ENCODE data around the gene MTOR. TPM values are rescaled to one million over a fixed set of nuclear protein-coding genes. Genes with fewer than 3 reads are reported as not detected.

The MTOR gene
- total and polyA plus RNA-seq, 9 donors: 11.7 to 32.4 (median 21.3) TPM

DNA sequence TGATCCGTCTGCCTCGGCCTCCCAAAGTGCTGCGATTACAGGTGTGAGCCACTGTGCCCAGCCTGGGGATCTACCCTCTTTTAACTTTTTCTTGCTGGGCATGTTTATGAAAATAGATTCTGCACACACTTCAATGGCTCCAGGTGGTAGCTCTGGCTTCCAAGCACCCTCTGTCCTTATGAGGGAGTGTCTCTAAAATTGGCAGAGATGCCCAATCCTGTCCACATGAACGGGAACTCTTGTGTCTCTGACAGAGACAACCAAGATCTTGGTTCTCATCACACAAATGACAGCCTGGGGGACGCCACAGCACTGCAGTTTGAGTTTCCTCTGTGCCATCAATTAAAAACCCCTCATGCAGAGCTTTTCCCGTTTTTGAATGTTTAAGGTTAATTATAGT, 116.6 kb downstream of the MTOR start:
- no peak overlapping the region for H3K27ac ChIP-seq
- peaks cover 4% of the 10 kb centered on the region for H3K4me1 ChIP-seq (ENCODE audit: insufficient read depth)
- no peak for DNase-seq
- no peaks in the 10 kb centered on the region for H3K36me3 ChIP-seq
- WGBS, 3 donors: 92 to 98% (median 95%) methylated on average over 6 of the region's 6 CpGs
- intact Hi-C loops (cut with DNase I): no loop called here
- TF ChIP-seq POLR2A (IDR thresholded peaks at IDR 0.05) (no peak), EP300 (IDR thresholded peaks at IDR 0.05) (no peak)
- TF ChIP-seq, protein P1, sequence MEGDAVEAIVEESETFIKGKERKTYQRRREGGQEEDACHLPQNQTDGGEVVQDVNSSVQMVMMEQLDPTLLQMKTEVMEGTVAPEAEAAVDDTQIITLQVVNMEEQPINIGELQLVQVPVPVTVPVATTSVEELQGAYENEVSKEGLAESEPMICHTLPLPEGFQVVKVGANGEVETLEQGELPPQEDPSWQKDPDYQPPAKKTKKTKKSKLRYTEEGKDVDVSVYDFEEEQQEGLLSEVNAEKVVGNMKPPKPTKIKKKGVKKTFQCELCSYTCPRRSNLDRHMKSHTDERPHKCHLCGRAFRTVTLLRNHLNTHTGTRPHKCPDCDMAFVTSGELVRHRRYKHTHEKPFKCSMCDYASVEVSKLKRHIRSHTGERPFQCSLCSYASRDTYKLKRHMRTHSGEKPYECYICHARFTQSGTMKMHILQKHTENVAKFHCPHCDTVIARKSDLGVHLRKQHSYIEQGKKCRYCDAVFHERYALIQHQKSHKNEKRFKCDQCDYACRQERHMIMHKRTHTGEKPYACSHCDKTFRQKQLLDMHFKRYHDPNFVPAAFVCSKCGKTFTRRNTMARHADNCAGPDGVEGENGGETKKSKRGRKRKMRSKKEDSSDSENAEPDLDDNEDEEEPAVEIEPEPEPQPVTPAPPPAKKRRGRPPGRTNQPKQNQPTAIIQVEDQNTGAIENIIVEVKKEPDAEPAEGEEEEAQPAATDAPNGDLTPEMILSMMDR (IDR thresholded peaks at IDR 0.05): no peak
- H3K9me3 ChIP-seq: no peaks in the 10 kb centered on the region
- no peaks in the 10 kb centered on the region for H3K27me3 ChIP-seq
- no peak overlapping the region for H3K4me3 ChIP-seq

DNA sequence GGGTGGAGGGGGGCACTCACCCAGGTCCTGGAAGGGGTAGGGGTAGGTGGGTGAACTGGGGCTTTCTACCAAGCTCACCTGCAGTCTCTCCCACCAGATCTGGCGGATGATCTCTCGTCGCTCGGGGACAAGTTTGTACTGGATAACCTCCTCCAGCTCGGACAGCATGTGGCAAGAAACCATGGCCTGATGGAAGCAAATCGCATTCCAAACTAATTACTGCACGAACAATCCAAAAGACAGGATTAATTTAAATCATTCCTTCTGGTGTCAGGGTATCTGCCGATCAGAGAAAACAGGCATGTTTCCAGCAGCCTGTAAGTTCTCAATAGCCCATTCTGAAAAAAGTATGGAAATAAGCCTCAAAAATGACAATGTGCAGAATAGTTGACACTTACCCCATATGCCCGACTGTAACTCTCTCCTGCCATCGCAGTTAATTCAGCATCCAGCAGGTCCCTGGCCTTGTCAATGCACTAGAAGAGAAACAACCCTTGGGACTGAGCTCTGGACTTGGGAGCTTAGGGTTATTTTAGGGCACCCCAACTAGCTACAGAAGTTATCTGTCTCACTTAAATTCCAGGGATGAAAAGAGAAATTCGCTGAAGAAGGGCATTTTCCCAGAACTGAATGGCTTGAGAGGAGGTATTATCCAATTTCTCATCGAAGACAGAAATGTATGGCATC, 117.6 kb downstream of the MTOR start:
- 68 to 84% (median 81%) methylated on average over 12 of the region's 12 CpGs for WGBS, 3 donors
- Histone ChIP-seq H3K27ac (no peak overlapping the region), H3K36me3 (no peaks in the 10 kb centered on the region), H3K4me3 (no peak overlapping the region), H3K4me1 (ENCODE audit: insufficient read depth) (peaks cover 2% of the 10 kb centered on the region), H3K9me3 (no peaks in the 10 kb centered on the region), H3K27me3 (no peaks in the 10 kb centered on the region)
- no peak for TF ChIP-seq POLR2A (IDR thresholded peaks at IDR 0.05)
- TF ChIP-seq EP300 (IDR thresholded peaks at IDR 0.05): no peak
- TF ChIP-seq, protein P1 (IDR thresholded peaks at IDR 0.05): no peak
- intact Hi-C loops (cut with DNase I): no loop called here
- DNase-seq: no peak

DNA sequence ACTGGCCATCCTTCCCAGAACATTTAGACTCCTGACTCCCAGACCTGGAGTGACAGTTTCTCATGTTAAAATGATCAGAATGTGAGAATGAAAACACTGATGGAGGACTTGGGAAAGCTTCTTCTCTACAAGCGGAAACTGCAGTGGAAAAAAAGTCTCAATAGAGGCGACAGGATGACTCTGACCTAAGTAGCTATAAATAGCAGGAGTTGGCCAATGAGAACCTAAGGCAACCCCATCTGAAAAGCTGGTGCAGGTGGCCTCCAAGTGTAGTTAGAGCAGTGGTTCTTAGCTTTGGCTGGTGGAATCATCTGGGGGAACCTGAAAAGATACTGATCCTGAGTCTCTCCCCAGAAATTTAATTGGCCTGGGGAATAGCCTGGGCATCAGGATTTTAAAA, 118.4 kb downstream of the MTOR start:
- intact Hi-C loops (cut with DNase I): no loop called here
- H3K27me3 ChIP-seq: no peaks in the 10 kb centered on the region
- no peaks in the 10 kb centered on the region for H3K9me3 ChIP-seq
- H3K4me1 ChIP-seq (ENCODE audit: insufficient read depth): peaks cover 2% of the 10 kb centered on the region
- no peak overlapping the region for H3K27ac ChIP-seq
- 83 to 93% (median 85%) methylated on average over 2 of the region's 2 CpGs for WGBS, 3 donors
- no peak overlapping the region for H3K4me3 ChIP-seq
- no peak for DNase-seq
- no peak for TF ChIP-seq EP300 (IDR thresholded peaks at IDR 0.05)
- TF ChIP-seq, protein P1 (IDR thresholded peaks at IDR 0.05): no peak
- TF ChIP-seq POLR2A (IDR thresholded peaks at IDR 0.05): no peak
- H3K36me3 ChIP-seq: no peaks in the 10 kb centered on the region

DNA sequence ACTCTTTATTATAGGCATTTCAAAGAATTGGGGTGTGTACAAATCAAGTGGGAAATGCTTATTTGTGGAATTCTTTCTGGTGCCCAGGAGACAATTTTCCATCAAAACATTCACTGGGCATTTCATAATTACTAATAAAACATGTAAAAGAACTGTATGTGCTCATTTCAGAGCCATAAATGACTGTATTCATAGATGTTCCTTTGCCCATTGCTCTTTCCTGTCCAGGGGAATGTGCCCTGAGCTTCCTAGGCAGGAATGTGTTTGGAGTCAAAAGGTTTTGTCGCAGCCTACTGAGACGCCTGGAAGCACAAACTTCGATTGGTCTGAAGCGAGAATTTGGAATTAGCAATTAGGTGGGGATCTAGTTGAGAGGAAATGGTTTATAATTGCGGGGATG, 119.0 kb downstream of the MTOR start:
- H3K9me3 ChIP-seq: no peaks in the 10 kb centered on the region
- H3K36me3 ChIP-seq: no peaks in the 10 kb centered on the region
- TF ChIP-seq, protein P1 (IDR thresholded peaks at IDR 0.05): no peak
- TF ChIP-seq POLR2A (IDR thresholded peaks at IDR 0.05): no peak
- H3K27me3 ChIP-seq: no peaks in the 10 kb centered on the region
- intact Hi-C loops (cut with DNase I): no loop called here
- no peak overlapping the region for H3K27ac ChIP-seq
- 92 to 95% (median 95%) methylated on average over 5 of the region's 5 CpGs for WGBS, 3 donors
- H3K4me3 ChIP-seq: no peak overlapping the region
- peaks cover 2% of the 10 kb centered on the region for H3K4me1 ChIP-seq (ENCODE audit: insufficient read depth)
- DNase-seq: no peak

All from ovary (tissue), 9 donors.